ENCODE results near the gene MYO5B.

DNA sequence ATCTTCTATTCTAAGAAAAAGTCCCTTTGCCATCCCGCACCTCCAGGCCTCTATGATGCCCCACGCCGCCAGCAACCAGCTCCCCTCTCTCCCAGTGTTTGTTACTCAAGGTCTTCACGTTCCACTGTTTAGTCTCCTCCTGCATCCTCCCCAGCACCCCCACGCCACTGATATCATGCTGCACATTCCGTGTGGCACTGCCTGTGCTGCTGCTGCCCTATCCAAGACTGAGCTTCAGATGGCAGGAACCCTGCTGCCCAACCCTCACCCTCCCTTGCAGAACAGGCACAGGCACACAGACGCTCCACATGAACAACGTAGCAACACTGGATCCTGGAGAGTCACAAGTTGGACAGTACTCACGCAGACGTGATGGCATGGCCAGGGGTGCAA, 35.3 kb downstream of the MYO5B start:
- TF ChIP-seq, protein P1, sequence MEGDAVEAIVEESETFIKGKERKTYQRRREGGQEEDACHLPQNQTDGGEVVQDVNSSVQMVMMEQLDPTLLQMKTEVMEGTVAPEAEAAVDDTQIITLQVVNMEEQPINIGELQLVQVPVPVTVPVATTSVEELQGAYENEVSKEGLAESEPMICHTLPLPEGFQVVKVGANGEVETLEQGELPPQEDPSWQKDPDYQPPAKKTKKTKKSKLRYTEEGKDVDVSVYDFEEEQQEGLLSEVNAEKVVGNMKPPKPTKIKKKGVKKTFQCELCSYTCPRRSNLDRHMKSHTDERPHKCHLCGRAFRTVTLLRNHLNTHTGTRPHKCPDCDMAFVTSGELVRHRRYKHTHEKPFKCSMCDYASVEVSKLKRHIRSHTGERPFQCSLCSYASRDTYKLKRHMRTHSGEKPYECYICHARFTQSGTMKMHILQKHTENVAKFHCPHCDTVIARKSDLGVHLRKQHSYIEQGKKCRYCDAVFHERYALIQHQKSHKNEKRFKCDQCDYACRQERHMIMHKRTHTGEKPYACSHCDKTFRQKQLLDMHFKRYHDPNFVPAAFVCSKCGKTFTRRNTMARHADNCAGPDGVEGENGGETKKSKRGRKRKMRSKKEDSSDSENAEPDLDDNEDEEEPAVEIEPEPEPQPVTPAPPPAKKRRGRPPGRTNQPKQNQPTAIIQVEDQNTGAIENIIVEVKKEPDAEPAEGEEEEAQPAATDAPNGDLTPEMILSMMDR (IDR thresholded peaks at IDR 0.05), result no peak
- no peak for TF ChIP-seq POLR2A (IDR thresholded peaks at IDR 0.05)

Measured in Peyer's patch (tissue), 4 donors.